PFSK-1 (cell line): Measurements from ENCODE around the gene PODXL2.

Experiments
- FOXP2 ChIP-seq: optimal IDR thresholded peaks from 2 replicates; pipeline ENCODE3; 2011; ENCODE audit warnings: borderline replicate concordance, control low read depth, inconsistent platforms; ENCODE audit not compliant: insufficient read depth; ENCODE audit errors: extremely low read length, extremely low read depth
- POLR2AphosphoS5 ChIP-seq: IDR thresholded peaks from 2 replicates; pipeline ENCODE4 v1.6.1; 2012; ENCODE audit warnings: low read depth, mild to moderate bottlenecking, control low read depth, low read length, moderate library complexity
- REST ChIP-seq, 2 experiments: IDR thresholded peaks; 2 replicates each; pipeline versions ENCODE4 v1.6.1 to v1.8.0; 2011 to 2012; ENCODE audit warnings: low read depth in 2 of 2, low read length in 2 of 2, control low read depth in 1 of 2, inconsistent platforms in 1 of 2, mild to moderate bottlenecking in 1 of 2, moderate library complexity in 1 of 2; ENCODE audit not compliant: insufficient read depth in 1 of 2
- SIN3A ChIP-seq: IDR thresholded peaks from 2 replicates; pipeline ENCODE4 v1.6.1; 2012; ENCODE audit warnings: mild to moderate bottlenecking, low read length, moderate library complexity, borderline replicate concordance; ENCODE audit not compliant: insufficient read depth
- TAF1 ChIP-seq: IDR thresholded peaks from 2 replicates; pipeline ENCODE4 v1.6.1; 2012; ENCODE audit warnings: low read length, control low read depth, borderline replicate concordance; ENCODE audit not compliant: insufficient read depth

PODXL2 gene

DNA sequence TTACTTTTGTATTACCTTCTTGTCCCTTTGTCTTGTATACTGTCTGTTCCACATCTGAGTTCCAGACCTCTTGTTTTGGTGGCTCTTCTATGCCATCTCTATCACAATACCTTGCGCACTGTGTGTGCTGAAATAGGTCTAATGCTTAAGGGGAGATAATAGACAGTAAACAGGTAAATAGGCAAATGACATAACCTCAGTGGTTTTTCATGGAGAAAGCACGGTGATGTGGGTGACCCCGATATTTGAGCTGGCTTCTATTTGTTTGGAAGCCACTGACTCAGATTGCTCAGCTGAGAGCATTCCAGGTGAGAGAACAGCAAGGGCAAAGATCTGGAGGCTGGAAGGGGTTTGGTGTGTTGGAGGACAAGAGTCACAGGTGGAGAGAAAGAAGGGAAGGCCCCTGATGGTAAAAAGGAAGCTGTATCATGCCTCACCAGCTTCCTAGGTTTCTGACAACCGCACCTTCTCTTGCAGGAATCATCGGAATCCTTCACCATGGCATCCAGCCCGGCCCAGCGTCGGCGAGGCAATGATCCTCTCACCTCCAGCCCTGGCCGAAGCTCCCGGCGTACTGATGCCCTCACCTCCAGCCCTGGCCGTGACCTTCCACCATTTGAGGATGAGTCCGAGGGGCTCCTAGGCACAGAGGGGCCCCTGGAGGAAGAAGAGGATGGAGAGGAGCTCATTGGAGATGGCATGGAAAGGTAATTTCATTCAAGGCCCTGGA is 30.0 kb upstream of the PODXL2 start:
- no peak for TF ChIP-seq FOXP2
- TF ChIP-seq SIN3A, result no peak
- no peak for TF ChIP-seq TAF1
- no peak for TF ChIP-seq POLR2AphosphoS5
- TF ChIP-seq REST (IDR thresholded peaks at IDR 0.05; ENCODE audit: insufficient read depth in 1 of 2, low read depth in 2 of 2, low read length in 2 of 2), result no peak

DNA sequence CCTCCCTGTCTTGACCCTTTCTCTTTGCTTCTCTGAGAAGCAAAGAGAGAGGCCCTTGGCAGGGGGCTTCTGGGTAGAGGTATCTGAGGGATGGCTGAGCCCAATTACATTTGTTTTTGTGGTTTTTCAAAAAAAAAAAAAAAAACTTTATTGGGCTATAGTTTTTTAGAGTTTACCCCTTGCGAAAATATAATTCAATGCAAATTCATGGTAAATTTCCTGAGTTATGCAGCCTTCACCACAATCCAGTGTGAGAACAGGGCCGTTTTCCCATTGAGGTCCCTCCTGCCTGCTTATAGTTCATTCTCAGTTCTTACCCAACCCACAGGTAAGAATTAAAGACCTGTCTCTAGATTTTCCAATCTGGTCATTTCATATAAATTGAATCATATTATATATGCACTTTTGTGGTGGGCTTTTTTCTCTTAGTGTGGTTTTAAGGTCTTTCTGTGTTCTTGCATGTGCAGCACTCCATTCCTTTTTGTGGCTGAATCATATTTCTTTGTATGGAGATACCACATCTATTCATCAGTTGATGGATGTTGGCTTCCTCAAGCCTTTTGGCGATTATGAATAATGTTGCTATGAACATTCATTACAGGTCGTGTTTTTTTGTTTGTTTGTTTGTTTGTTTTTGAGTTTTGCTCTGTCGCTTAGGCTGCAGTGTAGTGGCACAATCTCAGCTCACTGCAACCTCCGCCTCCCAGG is 28.1 kb upstream of the PODXL2 start:
- TF ChIP-seq POLR2AphosphoS5, result no peak
- no peak for TF ChIP-seq TAF1
- no peak for TF ChIP-seq FOXP2
- TF ChIP-seq REST (IDR thresholded peaks at IDR 0.05; ENCODE audit: insufficient read depth in 1 of 2, low read depth in 2 of 2, low read length in 2 of 2), result no peak
- TF ChIP-seq SIN3A, result no peak

GRCh38 chr3:127604035-127604434 is 24.9 kb upstream of the PODXL2 start:
- TF ChIP-seq SIN3A (no peak), POLR2AphosphoS5 (no peak), FOXP2 (no peak), TAF1 (no peak), REST (IDR thresholded peaks at IDR 0.05; ENCODE audit: insufficient read depth in 1 of 2, low read depth in 2 of 2, low read length in 2 of 2) (no peak)

GRCh38 chr3:127604546-127605165 is 24.3 kb upstream of the PODXL2 start:
- TF ChIP-seq REST (IDR thresholded peaks at IDR 0.05; ENCODE audit: insufficient read depth in 1 of 2, low read depth in 2 of 2, low read length in 2 of 2), result no peak
- TF ChIP-seq FOXP2, result no peak
- no peak for TF ChIP-seq SIN3A
- TF ChIP-seq TAF1, result no peak
